HepG2 (cell line): ENCODE data around the gene TMEM150C. TPM values are rescaled to one million over a fixed set of nuclear protein-coding genes. Genes with fewer than 3 reads are reported as not detected.

Source experiments
- ATAC-seq: fragments of 200-7000 bp; cut with Tn5 transposase; 3 replicates; pipeline ENCODE4 v1.9.1; 2020; ENCODE audit warnings: mild to moderate bottlenecking, moderate library complexity
- BruUV-seq: library from RNA; stranded (reverse); fragments of 400-500 nt; replicated peaks from 2 replicates; lab custom pipeline; 2021; lab: Mats Ljungman, UMichigan
- CTCF ChIA-PET: fragments of 300-600 bp; formaldehyde crosslinking; extraction: SDS; loops from one replicate; lab custom pipeline; 2021; ENCODE audit warnings: low total read pairs, inconsistent platforms, low intra/inter-chr PET ratio; lab: Yijun Ruan, JAX
- POLR2A ChIA-PET: fragments of 350-600 bp; sonication (Branson Sonifier 250); formaldehyde crosslinking; loops from one replicate; lab custom pipeline; 2020; ENCODE audit warnings: antibody characterized with exemption, inconsistent platforms; lab: Yijun Ruan, JAX
- DNase-seq: peaks from one replicate; pipeline ENCODE4 v3.0.0-alpha.2; 2015; ENCODE audit warnings: low spot score
- FAIRE-seq: peaks from 3 replicates; lab custom pipeline; 2011; peaks lifted over from hg19 to GRCh38; lab: Jason Lieb, UNC
- H2AFZ ChIP-seq: one replicate; pipeline ENCODE4 v1.6.1; 2011; ENCODE audit warnings: low read length, inconsistent platforms
- H3K27ac ChIP-seq: fragments of 300-600 bp; 3 replicates; pipeline ENCODE4 v1.8.0; 2011; ENCODE audit warnings: mixed run types, mild to moderate bottlenecking, mixed read lengths, low read length, inconsistent platforms; ENCODE audit not compliant: insufficient read depth; ENCODE audit errors: extremely low read length
- H3K27me3 ChIP-seq, 2 experiments: fragments of 200-600 bp in 1 of 2; 2 replicates in 1 of 2; 3 replicates in 1 of 2; pipeline versions ENCODE4 v1.6.0 to v1.8.0; 2011; ENCODE audit warnings: low read length in 2 of 2, mild to moderate bottlenecking in 2 of 2, moderate library complexity in 2 of 2, inconsistent platforms in 1 of 2; ENCODE audit not compliant: insufficient read depth in 2 of 2, control insufficient read depth in 1 of 2
- H3K36me3 ChIP-seq, 2 experiments: fragments of 200-600 bp in 1 of 2; replicated peaks in 1 of 2; 2 replicates in 1 of 2; 3 replicates in 1 of 2; pipeline versions ENCODE4 v1.5.1 to v1.8.0; 2011; ENCODE audit warnings: low read length in 2 of 2, inconsistent platforms in 1 of 2; ENCODE audit not compliant: insufficient read depth in 2 of 2, control insufficient read depth in 1 of 2
- H3K4me1 ChIP-seq: 2 replicates; pipeline ENCODE4 v1.5.1; 2012; ENCODE audit warnings: low read length, inconsistent platforms; ENCODE audit not compliant: insufficient read depth
- H3K4me2 ChIP-seq: 2 replicates; pipeline ENCODE4 v1.6.0; 2011; ENCODE audit warnings: low read depth, low read length, inconsistent platforms
- H3K4me3 ChIP-seq, 3 experiments: fragments of 200-600 bp in 1 of 3; sonication (generic), shearing (Covaris generic) in 1 of 3; replicated peaks in 1 of 3; 2 replicates each; pipeline ENCODE4 v1.5.1; 2011 to 2016; ENCODE audit warnings: low read length in 3 of 3, inconsistent platforms in 2 of 3, low read depth in 2 of 3, mild to moderate bottlenecking in 2 of 3, control low read depth in 1 of 3, mixed read lengths in 1 of 3; ENCODE audit not compliant: insufficient read depth in 1 of 3
- H3K79me2 ChIP-seq: one replicate; pipeline ENCODE4 v1.6.1; 2011; ENCODE audit warnings: low read length, inconsistent platforms; ENCODE audit not compliant: insufficient read depth
- H3K9ac ChIP-seq: 2 replicates; pipeline ENCODE4 v1.6.0; 2011; ENCODE audit warnings: mild to moderate bottlenecking, low read depth, low read length, inconsistent platforms; ENCODE audit not compliant: insufficient read depth
- H3K9me3 ChIP-seq: 2 replicates; pipeline ENCODE4 v1.5.1; 2012; ENCODE audit warnings: mild to moderate bottlenecking, low read length
- H4K20me1 ChIP-seq: 2 replicates; pipeline ENCODE4 v1.6.0; 2011; ENCODE audit warnings: inconsistent platforms, mild to moderate bottlenecking, low read length, moderate library complexity; ENCODE audit not compliant: insufficient read depth
- CC2D1A ChIP-seq: sonication (generic); formaldehyde crosslinking; IDR thresholded peaks from 2 replicates; pipeline ENCODE4 v1.8.1; 2023; ENCODE audit warnings: mild to moderate bottlenecking, missing genetic modification reagents
- CENPT ChIP-seq: sonication (generic); formaldehyde crosslinking; IDR thresholded peaks from 2 replicates; pipeline ENCODE4 v1.8.0; 2022; ENCODE audit warnings: low read depth, mild to moderate bottlenecking, moderate library complexity, missing genetic modification reagents
- DZIP1 ChIP-seq: sonication (generic); formaldehyde crosslinking; IDR thresholded peaks from 2 replicates; pipeline ENCODE4 v1.5.0; 2020; ENCODE audit warnings: mild to moderate bottlenecking, missing genetic modification reagents
- ELF1 ChIP-seq: sonication (generic); formaldehyde crosslinking; IDR thresholded peaks from 2 replicates; pipeline ENCODE4 v1.4.0; 2020; ENCODE audit warnings: missing genetic modification reagents
- ZBTB7A ChIP-seq: sonication (generic); formaldehyde crosslinking; IDR thresholded peaks from 2 replicates; pipeline ENCODE4 v1.8.0; 2022; ENCODE audit warnings: mild to moderate bottlenecking, missing genetic modification reagents
- ZFY ChIP-seq: sonication (generic); formaldehyde crosslinking; IDR thresholded peaks from 2 replicates; pipeline ENCODE4 v1.4.0; 2020; ENCODE audit warnings: missing genetic modification reagents
- ZNF160 ChIP-seq: sonication (generic); formaldehyde crosslinking; IDR thresholded peaks from 2 replicates; pipeline ENCODE4 v1.8.0; 2022; ENCODE audit warnings: mild to moderate bottlenecking, inconsistent platforms, missing genetic modification reagents
- ZNF468 ChIP-seq: sonication (generic); formaldehyde crosslinking; IDR thresholded peaks from 2 replicates; pipeline ENCODE4 v1.8.0; 2022; ENCODE audit warnings: mild to moderate bottlenecking, moderate library complexity, missing genetic modification reagents
- ZNF614 ChIP-seq: IDR thresholded peaks from 2 replicates; pipeline ENCODE4 v1.6.1; 2018; ENCODE audit warnings: missing biosample characterization, missing genetic modification reagents, inconsistent platforms, borderline replicate concordance
- ZNF770 ChIP-seq: sonication (generic); formaldehyde crosslinking; IDR thresholded peaks from 2 replicates; pipeline ENCODE4 v1.5.0; 2020; ENCODE audit warnings: mild to moderate bottlenecking, missing genetic modification reagents
- WGBS: methylation state at CpG from one replicate; pipeline ENCODE4 v1.1.6; 2017; ENCODE audit warnings: low lambda C conversion rate; 5-methylcytosine and 5-hydroxymethylcytosine counted together
- in situ Hi-C: cut with HindIII; loops from 2 replicates; pipeline ENCODE4 v1.10.0; 2017; ENCODE audit warnings: low pct_unique_long_range_greater_than_20kb; ENCODE audit not compliant: extremely low pct_ligation_motif_present
- intact Hi-C: fragments of 100-400 bp; cut with micrococcal nuclease; formaldehyde crosslinking; loops from one replicate; pipeline ENCODE4 v1.10.0; 2022; ENCODE audit not compliant: unreplicated experiment
- polyA plus RNA-seq, 8 experiments: library from polyadenylated mRNA; depleted of rRNA in 3 of 8; stranded (reverse) in 7 of 8; unstranded in 1 of 8; fragments of >200 nt; fragmentation: Illumina TruSeq in 4 of 8; extraction: Trizol in 4 of 8; gene quantifications; 2 replicates each; pipeline versions ENCODE4 v1.2.1 to v1.2.3, GENCODE V29; 2011 to 2016; ENCODE audit warnings: low read depth in 4 of 8, missing spikeins in 1 of 8, mixed read lengths in 1 of 8; ENCODE audit not compliant: insufficient read depth in 1 of 8
- total RNA-seq, 5 experiments: library from RNA; depleted of rRNA; stranded (reverse); fragments of >200 nt; fragmentation: Illumina TruSeq; extraction: Trizol; gene quantifications; 2 replicates each; pipeline ENCODE4 v1.2.3, GENCODE V29; 2016; ENCODE audit warnings: low read depth in 1 of 5
- TF ChIP-seq, protein P1 (sequence below): sonication (generic); formaldehyde crosslinking; IDR thresholded peaks from 2 replicates; pipeline ENCODE4 v1.4.0; 2020; ENCODE audit warnings: missing genetic modification reagents

Gene TMEM150C
- total and polyA plus RNA-seq, 2 of the 13 experiments (the other 11 are each of a cell fraction or from before 2014, with no cell fraction given), result 0.33 to 0.42 TPM

DNA sequence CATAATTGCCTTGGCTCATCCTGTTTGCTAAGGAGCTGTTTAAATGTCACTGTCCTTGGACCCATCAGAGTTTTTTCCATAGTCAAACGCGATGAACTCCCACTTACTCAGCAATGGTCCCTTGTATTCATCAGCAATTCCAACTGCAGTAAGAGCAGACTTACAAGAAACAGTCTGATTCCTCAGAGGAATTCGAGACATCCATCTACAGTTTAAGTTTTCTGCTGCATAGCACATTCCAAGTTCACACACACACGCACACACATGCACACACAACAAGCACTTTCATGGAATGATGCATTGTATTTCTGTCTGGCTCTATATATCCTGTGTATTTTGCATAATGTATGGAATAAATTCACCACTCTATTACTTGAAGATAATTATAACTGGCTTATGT is 32.7 kb upstream of the TMEM150C start:
- WGBS, result 30% methylated on average over 4 of the region's 4 CpGs
- no peak overlapping the region for H3K27ac ChIP-seq
- no peak overlapping the region for H2AFZ ChIP-seq
- H3K79me2 ChIP-seq, result no peaks in the 10 kb centered on the region
- no peak for DNase-seq
- H3K4me2 ChIP-seq, result no peak overlapping the region
- 0 out of 5 replicates have a peak, but pooled peaks cover 0 to 3% of the 10 kb centered on the region in 2 experiments for H3K27me3 ChIP-seq
- CTCF ChIA-PET, result no interaction called here
- H3K36me3 ChIP-seq, result no peaks in the 10 kb centered on the region
- POLR2A ChIA-PET, result no interaction called here
- H3K9me3 ChIP-seq, result no peaks in the 10 kb centered on the region
- no peaks in the 10 kb centered on the region for H4K20me1 ChIP-seq
- no TSS peak for BruUV-seq
- no peak for ATAC-seq
- FAIRE-seq, result no peak
- intact Hi-C loops (no loop called here), in situ Hi-C loops (no loop called here)
- H3K9ac ChIP-seq, result no peak overlapping the region
- H3K4me3 ChIP-seq, result no peak overlapping the region
- no peaks in the 10 kb centered on the region for H3K4me1 ChIP-seq
- TF ChIP-seq CC2D1A (CRISPR knock-in tag) (no peak), DZIP1 (CRISPR knock-in tag) (no peak), ZFY (no peak), ZNF614 (CRISPR knock-in tag) (no peak), ZNF468 (CRISPR knock-in tag) (no peak), CENPT (CRISPR knock-in tag) (no peak), ZNF160 (no peak), ELF1 (no peak), ZNF770 (CRISPR knock-in tag) (no peak), ZBTB7A (CRISPR knock-in tag) (no peak)
- TF ChIP-seq, protein P1, sequence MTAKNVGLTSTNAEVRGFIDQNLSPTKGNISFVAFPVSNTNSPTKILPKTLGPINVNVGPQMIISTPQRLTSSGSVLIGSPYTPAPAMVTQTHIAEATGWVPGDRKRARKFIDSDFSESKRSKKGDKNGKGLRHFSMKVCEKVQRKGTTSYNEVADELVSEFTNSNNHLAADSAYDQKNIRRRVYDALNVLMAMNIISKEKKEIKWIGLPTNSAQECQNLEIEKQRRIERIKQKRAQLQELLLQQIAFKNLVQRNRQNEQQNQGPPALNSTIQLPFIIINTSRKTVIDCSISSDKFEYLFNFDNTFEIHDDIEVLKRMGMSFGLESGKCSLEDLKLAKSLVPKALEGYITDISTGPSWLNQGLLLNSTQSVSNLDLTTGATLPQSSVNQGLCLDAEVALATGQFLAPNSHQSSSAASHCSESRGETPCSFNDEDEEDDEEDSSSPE (CRISPR knock-in tag), result no peak
